Activated CD8-positive, alpha-beta memory T cell treated with anti-CD3 and anti-CD28 coated beads, Interleukin-2, amount 50 U/mL, for 1 hour (primary cell): ENCODE measurements around the gene ASAP2.

Experiments used
- DNase-seq: peaks from one replicate; pipeline ENCODE4 v3.0.0-alpha.2; 2020; ENCODE audit errors: extremely low read depth

The ASAP2 gene

DNA sequence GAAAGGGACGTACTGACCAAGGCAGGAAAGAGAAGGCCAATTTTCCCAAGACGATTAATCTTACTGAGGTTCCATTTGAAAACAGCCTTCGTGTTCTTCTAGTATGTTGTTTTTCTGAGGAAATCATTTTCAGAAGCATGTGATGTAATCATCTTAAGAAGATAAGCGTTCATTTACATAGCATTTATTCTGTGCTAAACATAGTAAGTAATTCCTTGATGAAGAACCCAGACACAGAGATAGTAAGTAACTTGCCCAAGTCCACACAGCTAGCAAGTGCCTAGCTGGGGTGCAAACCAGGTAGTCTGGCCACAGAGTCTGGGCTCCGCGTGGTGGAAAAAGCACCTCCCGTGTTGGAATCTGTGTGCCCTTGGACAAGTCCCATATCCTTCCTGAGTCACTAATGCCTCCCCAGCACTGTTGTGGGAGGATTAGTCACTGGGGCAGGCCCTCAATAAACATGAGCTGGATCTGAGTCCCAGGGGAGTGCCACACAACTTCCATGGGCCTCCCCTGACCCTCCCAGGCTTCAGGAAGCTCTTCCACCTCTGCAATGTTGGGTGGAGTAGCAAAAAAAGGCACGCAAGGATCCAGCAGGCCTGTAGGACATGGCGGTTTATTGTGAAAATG is 26.9 kb upstream of the ASAP2 start:
- DNase-seq = no peak

DNA sequence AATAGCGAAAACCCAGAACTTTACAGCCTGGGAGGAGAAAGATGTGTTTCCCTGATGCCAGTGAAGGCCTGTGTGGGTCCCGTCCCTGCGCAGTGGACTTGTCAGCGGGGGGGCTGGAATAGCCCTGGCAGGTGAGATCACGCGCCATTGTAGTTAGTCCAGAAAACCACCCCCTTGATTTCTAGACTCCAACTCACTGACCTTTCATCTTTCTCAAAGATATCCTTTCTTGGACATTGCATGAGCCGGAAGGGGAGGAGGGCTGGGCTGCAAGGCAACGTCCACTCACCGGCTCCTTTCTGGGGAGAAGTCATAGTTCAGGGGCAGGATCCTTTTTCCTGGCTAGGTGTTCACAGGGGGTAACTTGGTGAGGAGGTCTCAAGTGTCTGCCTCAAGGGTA is 22.3 kb upstream of the ASAP2 start:
- DNase-seq = no peak

DNA sequence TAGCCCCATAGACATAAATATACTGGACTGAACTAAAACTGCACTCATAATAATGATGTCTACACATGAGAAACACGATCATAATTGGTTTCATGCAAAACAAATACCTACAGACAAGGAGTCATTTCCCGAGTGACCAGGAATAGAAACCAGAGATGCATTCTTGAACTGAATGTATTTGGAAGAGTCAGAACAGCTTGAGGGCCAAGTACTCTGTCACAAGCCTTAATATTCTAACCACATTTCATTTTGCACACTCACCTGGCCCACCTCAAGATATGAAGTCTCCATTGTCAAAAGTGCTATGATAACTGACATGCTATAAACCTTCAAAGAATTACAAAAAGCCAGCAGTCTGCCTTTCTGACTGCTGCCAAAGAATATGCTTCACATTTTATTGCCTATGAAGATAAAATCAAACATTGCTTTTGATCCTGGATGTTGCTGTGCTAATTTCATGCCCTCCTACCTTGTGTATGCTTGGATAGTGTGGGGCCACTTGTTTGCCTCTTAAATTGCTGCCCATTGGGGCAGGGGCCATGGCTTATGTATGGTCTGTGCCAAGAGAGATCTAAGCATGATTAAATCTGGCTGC is 18.9 kb upstream of the ASAP2 start:
- no peak for DNase-seq

DNA sequence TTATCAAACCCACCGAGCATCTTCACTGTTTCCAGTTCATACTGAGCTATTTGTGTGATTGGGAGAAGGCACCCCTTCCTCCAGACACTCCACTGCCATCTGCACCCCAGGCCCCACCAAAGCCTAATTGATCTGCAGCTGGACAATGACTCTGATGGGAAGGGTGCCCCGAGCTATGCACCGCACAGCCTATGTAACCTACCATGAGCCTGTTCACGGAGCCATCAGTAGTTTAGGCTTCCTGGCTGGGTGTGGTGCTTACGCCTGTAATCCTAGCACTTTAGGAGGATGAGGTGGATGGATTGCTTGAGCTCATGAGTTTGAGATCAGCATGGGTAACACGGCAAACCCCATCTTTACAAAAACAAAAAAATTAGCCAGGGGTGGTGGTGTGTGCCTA is 17.8 kb upstream of the ASAP2 start:
- DNase-seq = no peak

DNA sequence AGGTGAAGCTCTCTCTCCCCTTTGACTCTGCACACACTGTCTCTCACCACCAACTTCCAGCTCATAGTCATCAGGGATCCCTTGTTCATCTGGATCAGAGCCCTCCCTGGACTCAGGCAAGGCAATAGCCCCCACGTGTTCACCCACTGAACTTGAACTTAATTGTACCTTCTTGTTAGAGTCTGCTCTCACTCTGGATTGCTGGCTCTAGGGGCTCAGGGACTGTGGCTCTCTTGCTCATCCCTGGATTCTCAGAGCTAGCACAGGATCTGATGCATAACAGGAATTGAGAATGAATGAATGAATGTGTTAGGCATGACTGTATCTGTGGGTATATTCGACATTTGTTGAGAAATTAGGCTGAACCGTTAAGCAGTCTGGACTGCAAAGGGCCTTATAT is 16.7 kb upstream of the ASAP2 start:
- DNase-seq = no peak

DNA sequence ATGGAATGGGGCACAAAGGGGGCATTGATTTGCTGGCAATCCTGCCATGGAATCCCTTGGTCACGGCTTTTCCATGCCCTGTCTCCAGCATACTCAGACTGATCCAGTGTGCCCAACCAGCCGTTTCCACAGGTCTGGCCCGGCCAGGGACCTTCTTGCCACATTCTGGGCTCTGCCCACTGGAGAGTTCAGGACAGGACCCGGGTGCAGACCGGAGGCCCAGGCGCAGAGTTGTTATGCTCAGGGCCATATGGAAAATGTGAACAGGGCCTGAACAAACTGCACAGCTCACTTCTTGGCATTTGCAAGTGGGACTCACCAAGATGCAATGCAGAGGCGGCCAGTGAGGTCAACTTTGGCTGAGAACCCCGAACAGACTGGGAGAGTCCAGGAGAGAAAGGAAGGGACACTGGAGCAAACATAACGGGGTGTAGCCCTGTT is 15.6 kb upstream of the ASAP2 start:
- DNase-seq = no peak

DNA sequence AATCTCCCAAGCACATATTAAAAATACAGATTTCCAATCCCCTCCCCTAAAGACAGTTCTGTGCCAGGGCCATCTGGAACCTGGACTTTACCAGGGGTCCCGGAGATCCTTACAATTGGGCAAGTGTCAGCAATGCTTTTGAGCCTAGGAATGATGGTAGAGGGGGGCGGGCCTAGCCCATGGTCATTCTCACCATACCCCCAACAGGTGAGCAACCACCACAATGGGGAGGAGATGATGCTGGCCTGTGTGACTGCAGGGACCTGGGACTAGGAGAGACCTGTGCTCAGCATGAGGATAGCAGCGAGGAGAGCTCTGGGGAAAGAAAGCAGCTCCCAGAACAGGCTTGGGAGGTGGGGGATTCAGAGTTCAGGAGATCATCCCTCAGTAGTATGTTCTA is 13.9 kb upstream of the ASAP2 start:
- DNase-seq = no peak

DNA sequence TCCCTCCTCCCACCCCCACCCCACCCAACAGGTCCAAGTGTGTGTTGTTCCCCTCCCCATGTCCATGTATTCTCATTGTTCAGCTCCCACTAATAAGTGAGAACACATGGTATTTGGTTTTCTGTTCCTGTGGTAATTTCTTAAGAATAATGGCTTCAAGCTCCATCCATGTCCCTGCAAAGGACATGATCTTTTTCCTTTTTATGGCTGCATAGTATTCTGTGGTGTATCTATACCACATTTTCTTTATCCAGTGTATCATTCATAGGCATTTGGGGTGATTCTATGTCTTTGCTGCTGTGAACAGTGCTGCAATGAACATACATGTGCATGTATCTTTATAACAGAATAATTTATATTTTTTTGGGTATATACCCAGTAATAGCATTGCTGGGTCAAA is 12.3 kb upstream of the ASAP2 start:
- no peak for DNase-seq

DNA sequence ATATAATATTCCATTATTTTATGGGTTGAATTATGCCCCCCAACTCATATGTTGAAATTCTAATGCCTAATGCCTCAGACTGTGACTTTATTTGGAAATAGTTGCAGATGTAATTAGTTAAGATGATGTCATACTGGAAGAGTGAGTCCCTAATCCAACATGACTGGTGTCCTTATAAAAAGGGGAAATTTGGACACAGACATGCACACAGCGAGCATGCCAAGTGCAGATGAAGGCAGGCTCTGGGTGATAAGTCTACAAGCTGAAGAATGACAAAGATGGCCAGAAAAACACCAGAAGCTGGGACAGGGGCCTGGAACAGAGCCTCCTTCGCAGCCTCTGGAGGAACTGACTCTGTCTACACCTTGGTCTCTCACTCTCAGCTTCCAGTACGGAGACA is 10.0 kb upstream of the ASAP2 start:
- no peak for DNase-seq

DNA sequence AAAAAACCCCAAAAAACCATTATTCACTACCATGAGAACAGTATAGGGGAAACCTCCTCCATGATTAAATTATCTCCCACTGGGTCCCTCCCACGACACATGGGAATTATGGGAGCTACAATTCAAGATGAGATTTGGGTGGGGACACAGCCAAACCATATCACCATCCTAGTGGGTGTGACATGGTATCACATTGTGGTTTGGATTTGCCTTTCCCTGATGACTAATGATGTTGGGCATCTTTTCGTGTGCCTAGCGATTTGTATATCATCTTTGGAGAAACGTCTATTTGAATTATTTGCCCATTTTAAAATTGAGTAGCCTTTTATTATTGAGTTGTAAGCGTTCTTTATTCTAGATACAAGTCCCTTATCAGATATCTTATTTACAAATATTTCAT is 8.7 kb upstream of the ASAP2 start:
- DNase-seq = no peak

DNA sequence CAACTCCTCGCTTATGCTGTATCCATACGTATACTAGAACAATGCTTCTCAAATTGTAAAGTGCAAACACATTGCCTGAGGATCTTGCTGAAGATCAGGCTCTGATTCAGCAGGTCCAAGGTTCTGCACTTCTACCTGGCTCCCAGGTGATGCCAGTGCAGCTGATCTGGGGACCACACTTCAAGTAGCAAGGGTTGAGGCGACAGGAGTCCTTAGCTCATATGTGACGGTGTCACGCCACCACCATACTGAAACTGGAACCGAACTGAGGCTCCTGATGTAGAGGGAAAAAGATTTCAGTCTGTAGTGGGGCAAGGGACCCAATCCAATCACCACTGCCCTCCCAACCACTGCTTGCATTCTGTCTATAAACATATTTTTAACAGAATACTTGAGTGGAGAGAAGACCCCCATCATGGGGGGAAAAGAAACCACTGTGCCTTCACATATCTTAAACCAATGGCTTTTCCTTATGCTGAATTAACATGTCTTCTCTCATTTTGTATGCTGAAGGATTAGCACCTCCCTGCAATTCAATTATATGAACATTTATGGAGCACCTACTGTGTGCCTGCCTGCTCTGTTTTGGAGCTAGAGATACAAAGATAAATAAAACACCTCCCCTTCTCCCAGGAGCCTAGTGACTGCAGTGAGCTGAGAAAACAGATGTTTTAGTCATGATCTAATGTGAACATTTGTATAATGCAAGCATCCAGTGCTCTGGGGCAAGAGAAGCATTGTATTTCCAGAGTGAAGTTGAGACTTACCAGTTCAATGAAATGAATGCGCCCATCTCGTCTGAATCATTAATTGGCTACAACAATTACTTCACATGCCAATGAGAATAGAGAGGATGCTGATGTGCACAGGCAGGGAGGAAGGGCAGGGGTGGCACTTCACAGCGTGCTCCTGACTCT is 6.6 kb upstream of the ASAP2 start:
- DNase-seq = no peak

DNA sequence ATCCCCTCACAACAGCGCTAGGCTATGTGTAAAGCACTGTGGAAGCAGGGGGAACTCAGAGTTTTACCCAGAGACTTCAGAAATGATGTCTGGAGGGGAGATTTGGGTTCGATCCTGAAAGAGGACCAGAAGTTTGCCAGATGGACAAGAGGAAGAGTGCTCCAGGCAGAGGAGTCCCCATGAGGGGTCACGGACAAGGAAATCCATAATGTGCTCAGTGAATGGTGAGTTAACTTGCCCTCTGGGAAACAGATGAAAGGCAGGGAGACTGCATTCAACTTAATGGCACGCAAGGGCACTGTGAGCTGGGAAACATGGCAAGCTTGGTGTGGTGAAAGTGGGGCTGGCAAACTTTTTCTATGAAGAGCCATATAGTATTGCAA is 6.0 kb upstream of the ASAP2 start:
- no peak for DNase-seq

DNA sequence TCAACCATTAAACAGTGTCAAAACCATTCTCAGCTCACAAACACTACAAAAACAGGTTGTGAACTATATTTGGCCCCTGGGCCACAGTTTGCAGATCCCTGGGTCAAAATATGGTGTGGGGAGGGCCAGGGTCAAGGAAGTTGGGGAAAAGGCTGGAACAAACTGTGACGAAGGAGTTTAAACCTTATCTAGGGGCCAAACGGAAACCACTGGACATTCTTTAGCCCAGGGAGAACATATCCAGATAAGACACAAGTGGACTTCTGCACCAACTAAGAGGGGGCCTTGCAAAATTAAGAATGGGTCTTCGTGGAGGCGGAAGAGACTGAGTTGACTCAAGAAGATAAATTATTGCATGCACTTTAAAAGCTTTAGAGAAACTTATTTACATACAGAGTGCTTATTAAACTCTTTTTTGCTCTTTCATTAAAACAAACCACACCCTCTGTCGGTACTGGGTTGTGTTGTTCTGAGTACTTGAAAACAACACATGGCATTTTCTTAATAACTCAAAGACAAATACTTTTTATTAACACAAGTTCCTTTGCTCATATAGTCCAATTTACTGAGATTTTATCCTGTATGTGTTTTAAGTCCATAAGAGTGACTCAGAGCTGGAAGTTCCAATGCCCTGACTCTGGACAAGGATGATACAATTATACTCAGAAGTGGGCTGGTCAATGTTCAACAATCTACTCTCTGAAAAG is 5.3 kb upstream of the ASAP2 start:
- DNase-seq = no peak

DNA sequence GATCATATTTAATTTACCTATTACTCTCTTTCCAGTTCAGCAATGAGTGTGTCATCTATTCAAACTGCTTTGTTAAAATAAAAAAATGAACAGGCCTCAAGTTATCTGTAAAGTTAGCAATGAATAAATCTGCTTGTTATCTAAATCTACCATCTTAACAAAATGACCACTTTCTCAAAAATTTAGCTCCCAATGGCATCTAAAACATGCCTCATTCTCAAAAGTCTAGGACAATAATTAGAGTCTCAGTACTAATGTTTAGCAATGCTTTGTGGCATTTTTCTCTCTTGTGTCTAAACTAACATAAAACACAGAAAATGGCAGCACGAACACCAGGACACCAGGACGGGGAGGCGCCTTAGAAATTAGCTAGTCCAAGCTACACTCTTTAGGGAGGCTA is 3.6 kb upstream of the ASAP2 start:
- DNase-seq = no peak

DNA sequence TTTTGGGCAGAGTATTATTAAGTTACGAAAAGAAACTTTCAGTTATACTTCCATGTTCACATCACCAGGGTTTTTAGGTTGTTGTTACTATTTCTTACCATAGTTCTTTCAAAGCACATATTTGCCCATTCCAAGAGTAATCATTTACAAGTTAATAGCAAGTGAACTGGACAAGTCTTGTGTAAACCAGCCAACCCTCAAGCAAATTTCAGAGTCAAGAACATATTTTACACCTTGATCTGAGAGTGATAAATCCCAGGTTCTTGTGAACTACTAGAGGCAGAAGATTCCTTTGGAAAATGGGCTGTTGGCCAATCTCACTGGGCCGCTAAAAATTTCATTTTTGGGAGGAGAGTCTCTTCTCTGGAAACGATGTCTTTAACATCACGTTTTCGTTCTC is 2.7 kb upstream of the ASAP2 start:
- no peak for DNase-seq

DNA sequence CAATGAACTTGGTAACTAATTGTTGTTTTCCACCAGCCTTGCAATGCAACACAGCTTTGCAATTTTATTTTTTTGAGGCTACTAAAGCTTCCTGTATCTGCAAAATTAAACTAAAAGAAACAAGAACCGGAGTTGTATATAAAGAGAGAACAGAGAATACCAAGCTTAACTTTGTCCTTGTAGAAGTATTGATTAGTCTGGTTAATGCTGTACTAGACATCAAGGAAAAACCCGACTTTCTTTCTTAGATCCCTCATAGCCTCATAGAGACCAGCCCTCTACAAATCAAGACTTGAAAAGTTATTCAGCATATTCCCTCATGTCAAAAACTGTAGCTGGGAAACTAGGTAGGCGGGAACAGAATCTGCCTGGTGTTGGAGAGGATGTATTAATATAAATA is 1.7 kb upstream of the ASAP2 start:
- no peak for DNase-seq

DNA sequence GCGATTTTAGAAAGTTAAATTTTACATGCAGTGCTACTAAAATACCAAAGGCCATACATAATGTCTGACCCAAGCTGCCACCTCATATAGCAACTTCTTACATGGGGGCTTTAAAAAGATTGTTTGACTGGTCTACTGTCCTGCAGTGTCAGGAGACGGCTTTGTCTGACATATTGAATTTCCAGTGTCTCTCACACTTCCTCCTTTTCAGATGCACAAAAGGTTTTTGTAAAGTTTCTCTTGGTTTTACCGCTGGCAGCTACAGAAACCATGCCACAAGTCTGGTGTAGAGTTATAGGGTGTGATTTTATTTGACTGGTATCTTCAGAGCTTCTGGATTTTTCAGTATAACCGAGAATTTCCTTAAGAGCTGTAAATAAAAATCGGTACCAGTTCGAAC is 1.1 kb upstream of the ASAP2 start:
- no peak for DNase-seq

DNA sequence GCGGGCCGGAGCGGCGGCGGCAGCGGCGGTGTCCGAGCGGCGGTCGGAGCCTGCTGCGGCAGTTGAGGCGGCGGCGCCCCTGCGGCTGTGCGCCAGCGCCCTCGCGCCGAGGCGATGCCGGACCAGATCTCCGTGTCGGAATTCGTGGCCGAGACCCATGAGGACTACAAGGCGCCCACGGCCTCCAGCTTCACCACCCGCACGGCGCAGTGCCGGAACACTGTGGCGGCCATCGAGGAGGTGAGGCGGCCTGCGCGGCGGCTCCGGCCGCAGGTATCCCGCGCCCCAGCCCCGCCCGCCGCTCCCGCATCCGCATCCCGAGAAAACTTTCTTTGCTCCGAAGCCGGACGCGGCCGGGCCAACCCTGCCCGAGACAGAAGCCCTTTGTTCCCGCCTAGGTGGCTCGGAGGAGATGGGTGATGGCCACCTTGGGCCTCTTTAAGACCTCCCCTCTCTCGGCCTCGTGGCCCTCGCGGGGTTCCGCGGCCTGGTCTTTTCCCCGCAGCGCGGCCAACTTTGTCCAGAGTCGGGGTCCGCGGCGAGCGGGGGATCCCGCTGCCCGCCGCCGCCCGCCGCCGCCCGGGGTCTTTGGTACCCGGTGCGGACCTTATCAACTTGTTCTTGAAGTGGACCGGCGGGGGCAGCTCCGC is 504 bp downstream of the ASAP2 start:
- DNase-seq = no peak

DNA sequence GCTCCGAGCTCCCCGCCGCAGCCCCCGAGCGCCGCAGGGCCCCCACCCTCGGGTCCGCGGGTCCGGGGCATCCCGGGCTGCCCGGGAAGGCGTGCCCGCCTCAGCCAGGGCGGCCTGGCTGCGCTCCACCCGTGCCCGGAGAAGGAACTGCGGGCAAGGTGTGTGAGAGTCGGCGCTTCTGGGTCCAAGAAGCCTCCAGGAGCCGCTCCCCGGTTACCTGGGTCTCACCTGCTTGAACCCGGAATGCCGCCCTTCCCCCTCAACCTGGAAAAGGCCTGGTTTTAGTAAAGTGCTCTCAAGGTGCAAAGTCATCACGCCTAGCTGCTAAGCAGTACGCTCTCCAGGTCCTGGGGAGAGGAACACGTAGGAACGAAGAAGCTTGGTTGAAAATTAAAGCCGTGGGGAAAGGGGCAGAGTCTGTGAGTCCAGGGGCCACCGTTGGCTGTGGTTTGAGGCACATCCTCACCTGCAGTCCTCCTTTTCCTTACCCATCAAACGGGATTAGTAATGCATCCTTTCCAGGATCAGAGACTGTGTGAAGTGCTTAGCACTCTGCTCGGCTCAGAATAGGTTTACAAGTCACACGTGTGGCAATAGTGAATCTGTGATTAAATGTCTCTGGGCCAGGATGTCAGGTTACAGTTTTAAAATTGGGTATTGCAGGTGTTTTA is 1.2 kb downstream of the ASAP2 start:
- no peak for DNase-seq

DNA sequence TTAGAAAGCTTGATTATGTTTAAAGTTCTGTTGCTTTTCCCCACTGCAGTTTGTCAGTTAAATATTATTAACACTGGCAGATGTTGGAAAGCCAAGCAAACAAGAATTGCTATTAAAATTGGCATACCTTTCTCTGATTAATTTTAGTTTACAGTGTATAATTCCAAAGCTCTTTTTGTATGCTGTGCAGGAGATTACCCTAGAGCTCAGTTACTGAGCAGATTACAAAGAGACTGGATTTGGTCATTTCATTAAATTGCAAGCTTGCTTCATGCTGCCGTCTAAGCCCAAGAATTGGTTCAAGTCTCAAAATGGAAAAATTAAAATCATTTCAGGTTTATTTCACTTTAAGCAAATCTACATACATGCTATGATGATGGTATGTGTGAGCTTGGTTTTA is 2.3 kb downstream of the ASAP2 start:
- no peak for DNase-seq

DNA sequence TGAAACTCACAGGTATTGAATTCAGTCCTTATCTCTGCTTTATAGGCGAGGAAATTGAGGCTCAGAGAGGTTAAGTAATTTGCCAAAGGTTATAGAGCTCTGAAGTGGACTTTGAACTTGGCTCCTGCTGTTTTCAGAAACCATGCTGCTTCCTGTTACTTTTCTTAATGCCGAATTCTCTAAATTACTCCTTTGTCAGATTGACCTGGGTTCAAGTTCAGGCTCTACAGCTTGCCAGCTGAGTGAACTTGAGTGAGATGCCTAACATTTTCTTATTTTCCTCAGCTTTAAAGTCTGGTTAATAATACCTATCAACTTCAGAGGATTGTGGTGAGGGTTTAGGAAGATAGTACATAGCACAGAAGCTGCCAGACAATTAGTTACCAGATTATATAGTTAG is 3.4 kb downstream of the ASAP2 start:
- no peak for DNase-seq
